Esophagus squamous epithelium (tissue), 4 donors: Measurements from ENCODE around the gene MTCL1.

ENCODE experiments used
- POLR2A ChIP-seq, 4 donors: fragments of 450-650 bp; IDR thresholded peaks; one replicate each; pipeline ENCODE4 v1.6.1; 2017; ENCODE audit warnings: antibody characterized with exemption in 4 of 4, mild to moderate bottlenecking in 4 of 4, moderate library complexity in 3 of 4
- TF ChIP-seq, protein P1 (sequence below), 6 experiments: fragments of 450-650 bp in 4 of 6; fragments of 200-600 bp in 2 of 6; sonication (generic) in 2 of 6; IDR thresholded peaks; one replicate each; pipeline ENCODE4 v1.5.1; 2016 to 2019; ENCODE audit warnings: antibody characterized with exemption in 6 of 6, mild to moderate bottlenecking in 4 of 6, moderate library complexity in 4 of 6

DNA sequence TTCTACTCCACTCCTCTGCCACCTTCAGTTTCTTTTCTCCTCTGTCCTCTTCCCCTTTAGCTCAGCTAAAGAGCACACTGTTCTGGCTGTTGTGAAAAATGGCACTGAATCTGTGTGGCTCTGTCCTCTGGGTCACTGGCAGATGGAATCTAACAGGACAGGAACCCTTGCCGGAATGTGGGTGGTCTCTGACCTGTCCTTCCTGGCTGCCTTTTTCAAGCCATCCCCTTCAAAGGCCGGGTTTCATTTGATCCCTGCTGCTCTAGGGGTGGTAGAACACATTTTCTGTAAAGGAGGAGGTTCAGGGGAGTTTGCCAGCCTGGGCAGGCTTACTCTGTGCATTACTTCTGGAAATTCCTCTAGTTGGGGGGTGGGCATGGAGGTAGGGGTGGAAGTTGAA is 29.9 kb downstream of the MTCL1 start:
- no peak for TF ChIP-seq POLR2A (IDR thresholded peaks at IDR 0.05)
- TF ChIP-seq, protein P1, sequence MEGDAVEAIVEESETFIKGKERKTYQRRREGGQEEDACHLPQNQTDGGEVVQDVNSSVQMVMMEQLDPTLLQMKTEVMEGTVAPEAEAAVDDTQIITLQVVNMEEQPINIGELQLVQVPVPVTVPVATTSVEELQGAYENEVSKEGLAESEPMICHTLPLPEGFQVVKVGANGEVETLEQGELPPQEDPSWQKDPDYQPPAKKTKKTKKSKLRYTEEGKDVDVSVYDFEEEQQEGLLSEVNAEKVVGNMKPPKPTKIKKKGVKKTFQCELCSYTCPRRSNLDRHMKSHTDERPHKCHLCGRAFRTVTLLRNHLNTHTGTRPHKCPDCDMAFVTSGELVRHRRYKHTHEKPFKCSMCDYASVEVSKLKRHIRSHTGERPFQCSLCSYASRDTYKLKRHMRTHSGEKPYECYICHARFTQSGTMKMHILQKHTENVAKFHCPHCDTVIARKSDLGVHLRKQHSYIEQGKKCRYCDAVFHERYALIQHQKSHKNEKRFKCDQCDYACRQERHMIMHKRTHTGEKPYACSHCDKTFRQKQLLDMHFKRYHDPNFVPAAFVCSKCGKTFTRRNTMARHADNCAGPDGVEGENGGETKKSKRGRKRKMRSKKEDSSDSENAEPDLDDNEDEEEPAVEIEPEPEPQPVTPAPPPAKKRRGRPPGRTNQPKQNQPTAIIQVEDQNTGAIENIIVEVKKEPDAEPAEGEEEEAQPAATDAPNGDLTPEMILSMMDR (IDR thresholded peaks at IDR 0.05): no peak
